HG02763 (cell line): Measurements from ENCODE around the gene C6orf89.

Source experiments
- ATAC-seq: cut with Tn5 transposase; IDR thresholded peaks from one replicate; pipeline ENCODE4 v1.9.1; 2021; ENCODE audit warnings: mild to moderate bottlenecking, moderate library complexity; ENCODE audit not compliant: unreplicated experiment

Gene C6orf89

GRCh38 chr6:36885461-36886401 lies at the start of gene C6orf89:
Gene C6orf89 (plus strand): TSS chr6:36885952. CDS start chr6:36899445, 13,493 bp downstream.
- ATAC-seq: peak; percentile 96

DNA sequence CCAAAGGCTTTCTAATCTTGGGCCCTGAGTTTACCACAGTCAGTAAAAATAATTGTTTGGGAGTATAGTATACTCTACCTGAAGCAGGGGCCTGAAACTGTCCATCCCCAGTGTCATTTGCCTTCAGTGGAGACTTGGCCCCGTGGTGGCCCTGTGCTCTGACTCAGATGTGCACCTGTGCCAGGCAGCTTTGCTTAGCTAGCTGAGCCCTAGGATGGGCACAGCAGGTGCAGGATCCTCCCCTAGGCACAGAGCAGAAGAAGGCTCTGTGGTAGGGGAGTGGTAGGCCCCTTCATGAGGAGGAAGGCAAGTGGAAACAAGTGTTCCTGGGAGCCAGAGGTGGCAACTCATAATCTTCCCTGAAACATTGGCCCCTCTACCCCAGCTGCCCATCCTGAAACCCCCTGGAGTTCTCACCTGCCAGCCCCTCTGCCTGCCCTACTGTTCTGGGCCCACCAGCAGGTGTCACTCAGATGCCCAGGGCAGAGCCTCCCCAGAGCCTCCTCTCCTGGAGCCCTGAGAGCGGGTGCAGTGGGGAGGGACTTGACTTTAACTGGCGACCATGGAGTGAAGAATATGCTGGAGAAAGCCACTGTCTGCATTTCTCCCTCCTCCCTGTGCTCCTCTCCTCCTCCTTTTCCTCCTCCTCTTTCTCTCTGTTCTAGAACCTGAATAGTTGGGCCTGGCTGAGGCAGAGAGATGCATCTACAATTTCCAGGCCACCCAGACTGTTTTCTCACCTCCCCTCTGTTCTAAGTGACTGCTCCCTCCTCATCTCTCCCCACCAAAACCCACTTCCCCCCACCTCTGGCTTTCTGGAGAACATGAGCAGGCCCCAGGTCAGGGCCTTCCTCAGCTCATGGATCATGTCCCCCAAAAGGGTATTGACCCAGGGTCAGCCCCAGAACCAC lies 49.4 kb upstream of the C6orf89 start:
- ATAC-seq: no peak

- ATAC-seq: no peak
Observed at GRCh38 chr6:36837022-36837339, 48.8 kb upstream of the C6orf89 start.

- no peak for ATAC-seq
Observed at GRCh38 chr6:36837686-36838085, 48.1 kb upstream of the C6orf89 start.

DNA sequence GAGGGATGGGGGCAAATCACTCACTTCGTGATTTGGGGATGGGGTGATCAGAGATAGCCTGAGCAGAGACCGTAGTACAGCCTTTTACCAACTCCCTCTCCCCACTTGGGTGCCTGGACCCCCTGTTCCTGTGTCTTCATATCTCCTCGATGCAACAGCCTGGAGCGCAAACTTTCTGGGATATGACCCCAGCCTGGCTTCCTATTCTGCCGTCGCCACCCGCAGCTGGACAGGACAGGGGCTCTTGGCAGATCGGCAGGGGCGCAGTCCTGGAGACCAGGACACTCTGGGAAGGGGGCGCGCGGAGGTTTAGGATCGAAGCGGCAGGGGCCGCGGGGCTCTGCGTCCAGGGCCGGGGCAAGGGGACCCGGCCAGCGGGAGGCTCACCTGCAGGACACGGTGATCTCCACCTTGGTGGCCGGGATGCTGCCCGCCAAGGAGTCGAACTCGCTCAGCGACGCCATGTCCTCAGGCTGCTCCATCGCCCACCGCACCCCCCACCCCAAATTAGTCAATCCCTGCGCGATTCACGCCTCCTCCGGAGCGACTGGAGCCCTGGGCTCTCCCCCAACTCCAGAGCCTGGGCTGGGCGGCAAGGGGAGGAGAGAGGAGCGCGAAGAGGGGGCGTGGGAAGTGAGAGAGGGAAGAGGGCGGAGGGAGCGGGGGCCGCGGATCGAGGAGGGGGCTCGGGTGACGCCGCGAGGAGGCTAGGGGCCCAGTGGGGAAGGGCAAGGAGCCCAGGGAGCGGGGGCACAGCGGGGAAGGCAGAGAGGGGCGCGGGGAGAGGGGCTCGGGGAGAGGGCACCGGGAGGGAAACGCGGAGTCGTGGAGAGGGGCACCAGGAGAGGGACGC lies 46.6 kb upstream of the C6orf89 start, which contains the start of gene CPNE5:
Gene CPNE5, minus strand, starts transcription at position 549 of the 853 bp plus-strand sequence. Its CDS starts 67 bp downstream, at position 482.
- ATAC-seq: no peak

DNA sequence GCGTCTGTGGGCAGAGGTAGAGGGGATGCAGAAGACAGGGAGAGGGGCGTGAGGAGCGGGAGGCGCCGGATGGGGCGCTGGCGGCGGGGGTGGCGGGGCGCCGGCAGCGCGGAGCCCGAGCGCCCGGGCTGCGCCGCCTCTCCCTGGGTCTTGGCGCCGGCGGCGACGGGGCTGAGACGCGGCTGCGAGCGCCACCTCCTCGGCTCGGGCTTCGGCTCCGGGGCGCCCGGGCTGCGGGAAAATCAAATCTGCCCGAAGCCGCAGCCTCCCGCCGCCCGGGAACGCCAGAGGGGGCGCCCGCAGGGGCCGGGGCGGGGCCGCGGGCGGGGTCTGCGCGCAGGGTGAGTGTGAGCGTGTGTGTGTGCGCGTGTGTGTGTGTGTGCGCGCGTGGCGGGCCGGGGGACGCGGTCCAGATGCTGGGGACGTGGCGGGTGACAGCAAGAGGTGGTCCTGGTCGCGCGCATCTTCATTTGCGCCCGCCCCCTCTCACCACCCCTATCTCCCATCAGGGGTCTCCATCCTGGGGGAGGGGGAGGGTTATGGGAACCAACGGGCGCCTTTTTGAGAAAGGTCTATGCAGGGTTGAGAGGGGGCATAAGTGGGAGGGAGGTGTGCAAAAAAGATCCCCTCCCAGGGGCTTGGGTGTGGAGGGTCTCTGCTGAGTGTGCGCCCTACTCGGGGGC lies 45.9 kb upstream of the C6orf89 start:
- no peak for ATAC-seq

GRCh38 chr6:36840432-36841403 lies 45.0 kb upstream of the C6orf89 start:
- ATAC-seq: no peak

DNA sequence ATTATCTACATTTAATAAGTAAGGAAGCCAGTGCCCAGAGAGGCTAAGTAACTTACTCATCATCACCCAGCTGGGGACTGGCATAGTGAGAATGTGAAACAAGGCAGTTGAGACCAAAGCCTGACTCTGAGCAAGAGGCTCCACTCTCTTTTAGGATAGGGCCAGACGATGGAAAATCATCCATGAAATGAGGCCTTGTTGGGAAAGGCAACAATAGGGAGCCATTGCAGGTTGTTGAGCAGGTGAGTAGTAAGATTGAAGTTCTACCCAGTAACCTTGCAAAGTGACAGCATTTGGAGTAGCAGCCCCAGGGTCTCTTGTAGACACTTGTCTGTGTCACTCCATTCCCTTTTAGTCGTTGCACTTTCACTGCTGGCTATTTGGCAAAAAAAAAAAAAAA lies 44.0 kb upstream of the C6orf89 start:
- no peak for ATAC-seq

GRCh38 chr6:36843170-36843569 lies 42.6 kb upstream of the C6orf89 start:
- no peak for ATAC-seq

- ATAC-seq: no peak
Observed at GRCh38 chr6:36844232-36845170, 41.3 kb upstream of the C6orf89 start.

GRCh38 chr6:36845233-36845632 lies 40.5 kb upstream of the C6orf89 start:
- no peak for ATAC-seq

- no peak for ATAC-seq
Observed at GRCh38 chr6:36847152-36847551, 38.6 kb upstream of the C6orf89 start.

DNA sequence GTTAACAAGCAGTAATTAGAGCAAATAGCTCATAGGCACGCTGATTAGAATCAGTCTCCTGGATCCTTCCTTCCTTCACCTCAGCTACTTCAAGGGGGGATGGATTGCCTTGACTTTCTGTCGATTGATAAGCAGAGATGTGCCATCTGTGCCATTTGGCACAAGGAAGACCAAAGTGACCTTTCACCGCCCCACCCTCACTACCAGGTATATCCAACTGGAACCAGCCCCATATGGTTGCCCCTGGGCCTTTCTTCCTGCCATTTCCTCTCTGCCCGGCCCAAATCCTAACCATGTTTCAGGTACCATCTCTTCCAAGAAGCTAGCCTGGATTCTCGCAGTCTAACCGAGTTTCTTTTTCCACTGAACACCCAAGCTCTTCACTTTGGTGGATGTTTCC lies 37.8 kb upstream of the C6orf89 start:
- no peak for ATAC-seq

DNA sequence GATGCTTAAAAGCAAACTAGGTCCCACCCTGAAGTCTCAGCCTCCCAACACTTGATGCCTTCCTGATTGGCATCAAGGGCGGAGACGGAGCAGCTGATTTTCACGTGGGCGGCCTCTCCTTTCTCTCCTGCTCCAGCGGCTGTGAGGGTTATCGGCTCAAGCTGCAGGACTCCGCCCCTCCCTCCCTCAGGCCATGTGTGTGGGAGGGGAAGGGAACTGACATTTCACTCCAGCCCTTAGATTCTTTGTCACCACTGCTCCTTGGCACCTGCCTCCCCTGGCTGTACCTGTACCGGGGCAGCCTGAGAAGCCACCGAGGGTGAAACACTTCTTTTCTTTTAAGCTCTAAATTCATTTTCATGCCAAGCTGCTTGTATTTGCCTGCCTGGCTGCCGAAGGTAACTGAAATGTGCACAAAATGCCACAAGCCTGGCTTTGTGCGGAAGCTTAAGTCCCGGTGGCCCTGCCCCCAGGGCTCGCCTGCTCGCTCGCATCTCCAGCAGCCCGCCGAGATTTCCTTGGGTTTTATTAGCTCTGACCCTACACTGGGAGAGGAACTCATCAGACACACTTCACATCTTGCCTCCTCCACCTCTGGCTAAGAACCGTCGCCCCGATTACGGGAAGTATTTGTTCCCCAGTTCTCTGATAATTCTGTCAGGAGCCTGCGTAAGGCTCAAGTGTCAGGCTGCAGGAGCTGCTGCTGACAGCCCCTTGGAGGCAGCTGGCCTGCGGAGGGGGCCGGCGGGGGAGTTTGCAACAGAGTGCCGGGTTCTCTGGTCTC lies 36.9 kb upstream of the C6orf89 start:
- no peak for ATAC-seq

DNA sequence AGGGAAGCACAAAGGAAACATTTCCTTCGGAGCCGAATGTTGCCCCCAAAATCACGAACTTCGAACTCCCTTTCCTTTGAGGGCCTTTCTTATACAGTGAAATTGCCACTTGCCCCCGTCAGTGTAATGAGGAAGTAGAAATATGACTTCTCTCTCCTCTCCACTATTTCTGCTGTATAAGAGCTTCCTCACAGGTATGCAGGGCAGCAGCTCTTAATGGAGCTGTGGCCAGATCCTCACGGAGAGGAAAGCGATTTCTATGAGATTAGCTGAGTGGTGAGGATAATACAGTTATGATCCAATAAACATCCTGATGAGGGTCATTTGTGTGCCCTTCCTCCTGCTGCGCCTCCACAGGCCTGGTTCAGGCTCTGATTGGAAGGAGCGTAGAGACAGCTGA lies 35.7 kb upstream of the C6orf89 start:
- no peak for ATAC-seq

- ATAC-seq: no peak
Observed at GRCh38 chr6:36851149-36851614, 34.6 kb upstream of the C6orf89 start.

- no peak for ATAC-seq
Observed at GRCh38 chr6:36851626-36852025, 34.1 kb upstream of the C6orf89 start.
